Ecto neural progenitor cell (in vitro differentiated cells): Measurements from ENCODE around the gene EGLN2.
"Not testable (repeated sequence)": the region's sequence is repeated elsewhere in the genome, so short reads cannot be mapped to it uniquely, and the experiment has no call there.

Experiments
- DNase-seq: peaks from one replicate; pipeline ENCODE4 v3.0.0-alpha.2; 2018; ENCODE audit warnings: low spot score

The EGLN2 gene

GRCh38 chr19:40846722-40847121 is 47.7 kb downstream of the EGLN2 start:
- DNase-seq: not testable (repeated sequence)

GRCh38 chr19:40850277-40850676 is 51.3 kb downstream of the EGLN2 start, which contains the start of gene CYP2A6:
TSS of gene CYP2A6 (minus strand) at chr19:40850447. CDS start at chr19:40850426, 21 bp downstream.
- DNase-seq: not testable (repeated sequence)

GRCh38 chr19:40852467-40853152 is 53.6 kb downstream of the EGLN2 start:
- not testable (repeated sequence) for DNase-seq
